Upper lobe of left lung (tissue), 4 donors: Measurements from ENCODE around the gene HIBADH.

ENCODE experiments used
- POLR2A ChIP-seq, 4 donors: fragments of 450-650 bp; IDR thresholded peaks; one replicate each; pipeline ENCODE4 v1.5.1; 2016 to 2017; ENCODE audit warnings: antibody characterized with exemption in 4 of 4, mild to moderate bottlenecking in 2 of 4
- POLR2AphosphoS5 ChIP-seq, 2 donors: sonication (generic); formaldehyde crosslinking; IDR thresholded peaks; one replicate each; pipeline ENCODE4 v1.5.1; 2017; ENCODE audit warnings: antibody characterized with exemption in 2 of 2
- TF ChIP-seq, protein P1 (sequence below), 6 experiments: fragments of 450-650 bp in 4 of 6; fragments of 200-600 bp in 2 of 6; sonication (generic) in 2 of 6; IDR thresholded peaks; one replicate each; pipeline ENCODE4 v1.5.1; 2016 to 2019; ENCODE audit warnings: antibody characterized with exemption in 6 of 6

DNA sequence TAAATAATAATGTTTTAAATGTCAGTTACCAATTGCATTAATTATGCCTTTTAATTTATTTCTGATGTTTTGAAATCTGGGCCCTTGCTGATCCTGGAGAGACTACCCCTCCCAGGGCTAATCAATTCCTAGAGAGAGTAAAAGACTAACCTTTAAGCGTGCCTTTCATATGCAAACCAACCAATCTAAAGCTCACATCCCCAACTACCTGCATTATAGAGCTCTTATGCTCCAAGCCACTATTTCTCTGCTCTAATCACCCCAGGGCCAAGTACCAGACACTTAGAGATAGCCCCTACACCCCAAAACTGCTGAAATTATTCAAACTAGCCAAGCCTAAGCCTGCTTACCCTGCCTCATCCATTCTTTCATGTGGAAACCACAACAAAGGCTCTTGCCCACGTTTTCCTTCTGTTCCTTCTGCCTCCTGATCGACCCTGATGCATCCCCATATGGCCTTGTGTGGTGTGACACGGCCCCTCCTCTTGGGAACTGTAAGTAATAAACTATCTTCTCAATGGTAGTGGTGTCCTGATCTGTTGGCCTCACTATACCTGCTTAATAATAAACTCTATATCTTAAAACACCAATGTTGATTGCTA is 97.7 kb downstream of the HIBADH start:
- TF ChIP-seq POLR2AphosphoS5 (IDR thresholded peaks at IDR 0.05) (no peak), POLR2A (IDR thresholded peaks at IDR 0.05) (no peak)
- TF ChIP-seq, protein P1, sequence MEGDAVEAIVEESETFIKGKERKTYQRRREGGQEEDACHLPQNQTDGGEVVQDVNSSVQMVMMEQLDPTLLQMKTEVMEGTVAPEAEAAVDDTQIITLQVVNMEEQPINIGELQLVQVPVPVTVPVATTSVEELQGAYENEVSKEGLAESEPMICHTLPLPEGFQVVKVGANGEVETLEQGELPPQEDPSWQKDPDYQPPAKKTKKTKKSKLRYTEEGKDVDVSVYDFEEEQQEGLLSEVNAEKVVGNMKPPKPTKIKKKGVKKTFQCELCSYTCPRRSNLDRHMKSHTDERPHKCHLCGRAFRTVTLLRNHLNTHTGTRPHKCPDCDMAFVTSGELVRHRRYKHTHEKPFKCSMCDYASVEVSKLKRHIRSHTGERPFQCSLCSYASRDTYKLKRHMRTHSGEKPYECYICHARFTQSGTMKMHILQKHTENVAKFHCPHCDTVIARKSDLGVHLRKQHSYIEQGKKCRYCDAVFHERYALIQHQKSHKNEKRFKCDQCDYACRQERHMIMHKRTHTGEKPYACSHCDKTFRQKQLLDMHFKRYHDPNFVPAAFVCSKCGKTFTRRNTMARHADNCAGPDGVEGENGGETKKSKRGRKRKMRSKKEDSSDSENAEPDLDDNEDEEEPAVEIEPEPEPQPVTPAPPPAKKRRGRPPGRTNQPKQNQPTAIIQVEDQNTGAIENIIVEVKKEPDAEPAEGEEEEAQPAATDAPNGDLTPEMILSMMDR (IDR thresholded peaks at IDR 0.05), result no peak
